ENCODE results near the gene MMP19.
"Not testable (repeated sequence)": the region's sequence is repeated elsewhere in the genome, so short reads cannot be mapped to it uniquely, and the experiment has no call there.

The MMP19 gene

DNA sequence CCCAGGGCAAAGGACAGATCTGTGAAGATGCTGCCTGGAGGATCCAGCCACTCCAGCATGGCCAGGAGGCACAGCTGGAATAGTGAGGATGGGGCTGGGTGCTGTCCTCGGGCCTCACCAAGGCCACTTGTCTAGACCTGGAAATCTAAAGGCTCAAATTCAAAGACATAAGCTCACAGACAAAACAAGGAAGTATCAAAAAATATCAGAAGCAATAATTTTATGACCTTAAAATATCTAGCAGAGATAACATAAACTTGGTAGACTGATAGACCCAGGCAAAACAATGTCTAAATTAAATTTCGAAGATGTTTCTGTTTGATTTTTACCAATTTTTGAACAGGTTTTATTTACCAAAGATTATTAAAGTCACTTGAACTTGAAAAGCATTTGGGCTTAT, 22.6 kb upstream of the MMP19 start:
- no peak for TF ChIP-seq CTCF (IDR thresholded peaks at IDR 0.05; ENCODE audit: extremely low read depth, missing control alignments)
- DNase-seq (ENCODE audit: low spot score) = no peak

DNA sequence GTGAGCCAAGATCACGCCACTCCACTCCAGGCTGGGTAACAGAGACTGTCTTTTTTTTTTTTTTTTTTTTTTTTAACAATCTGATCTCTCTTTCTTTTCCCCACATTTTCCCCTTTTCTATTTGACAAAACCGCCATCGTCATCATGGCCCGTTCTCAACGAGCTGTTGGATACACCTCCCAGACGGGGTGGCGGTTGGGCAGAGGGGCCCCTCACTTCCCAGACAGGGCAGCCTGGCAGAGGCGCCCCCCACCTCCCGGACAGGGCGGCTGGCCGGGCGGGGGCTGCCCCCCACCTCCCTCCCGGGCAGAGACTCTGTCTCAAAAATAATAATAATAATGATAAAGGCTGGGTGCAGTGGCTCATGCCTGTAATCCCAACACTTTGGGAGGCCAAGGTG, 20.2 kb upstream of the MMP19 start:
- not testable (repeated sequence) for DNase-seq (ENCODE audit: low spot score)

DNA sequence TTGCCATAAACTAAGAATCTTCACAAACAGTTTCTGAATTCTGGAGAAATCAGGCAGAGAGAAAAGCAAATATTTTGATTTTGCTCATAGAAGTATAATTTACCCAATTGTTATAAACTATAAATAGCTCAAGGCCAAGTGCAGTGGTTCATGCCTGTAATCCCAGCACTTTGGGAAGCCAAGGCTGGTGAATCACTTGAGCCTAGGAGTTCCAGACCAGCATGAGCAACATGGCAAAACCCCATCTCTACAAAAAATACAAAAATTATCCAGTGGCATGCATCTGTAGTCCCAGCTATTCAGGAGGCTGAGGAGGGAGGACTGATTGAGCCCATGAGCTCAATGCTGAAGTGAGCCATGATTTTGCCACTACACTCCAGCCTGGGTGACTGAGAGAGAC, 19.6 kb upstream of the MMP19 start:
- no peak for TF ChIP-seq CTCF (IDR thresholded peaks at IDR 0.05; ENCODE audit: extremely low read depth, missing control alignments)
- no peak for DNase-seq (ENCODE audit: low spot score)

DNA sequence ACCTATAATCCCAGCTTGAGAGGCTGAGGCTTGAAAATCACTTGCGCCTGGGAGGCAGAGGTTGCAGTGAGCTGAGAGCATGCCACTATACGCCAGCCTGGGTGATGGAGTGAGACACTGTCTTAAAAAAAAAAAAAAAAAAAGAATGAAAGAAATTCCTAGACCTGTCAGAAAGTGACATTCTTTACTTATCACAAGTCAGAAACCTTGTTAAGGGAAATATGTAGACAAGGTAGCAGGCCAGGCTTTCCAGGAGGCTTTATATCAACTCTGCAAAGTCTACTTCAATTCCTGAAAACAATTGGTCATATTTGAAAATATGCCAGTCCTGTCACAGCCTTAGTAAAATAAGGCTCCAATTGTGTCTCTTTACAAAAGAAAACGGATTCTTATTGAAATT, 19.1 kb upstream of the MMP19 start:
- no peak for DNase-seq (ENCODE audit: low spot score)
- TF ChIP-seq CTCF (IDR thresholded peaks at IDR 0.05; ENCODE audit: extremely low read depth, missing control alignments) = no peak

DNA sequence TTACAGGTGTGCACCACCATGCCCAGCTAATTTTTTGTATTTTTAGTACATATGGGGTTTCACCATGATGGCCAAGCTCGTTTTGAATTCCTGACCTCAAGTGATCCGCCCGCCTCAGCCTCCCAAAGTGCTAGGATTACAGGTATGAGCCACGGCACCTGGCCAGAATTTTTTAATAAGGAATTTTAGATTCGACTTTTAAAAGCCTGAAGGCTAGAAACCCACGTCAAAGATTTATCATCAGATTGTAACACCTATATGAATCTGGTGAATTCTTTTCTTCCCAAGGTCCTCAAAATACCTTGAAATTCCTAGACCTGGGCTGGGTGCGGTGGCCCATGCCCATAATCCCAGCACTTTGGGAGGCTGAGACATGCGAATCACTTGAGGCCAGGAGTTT, 18.7 kb upstream of the MMP19 start:
- no peak for TF ChIP-seq CTCF (IDR thresholded peaks at IDR 0.05; ENCODE audit: extremely low read depth, missing control alignments)
- no peak for DNase-seq (ENCODE audit: low spot score)

DNA sequence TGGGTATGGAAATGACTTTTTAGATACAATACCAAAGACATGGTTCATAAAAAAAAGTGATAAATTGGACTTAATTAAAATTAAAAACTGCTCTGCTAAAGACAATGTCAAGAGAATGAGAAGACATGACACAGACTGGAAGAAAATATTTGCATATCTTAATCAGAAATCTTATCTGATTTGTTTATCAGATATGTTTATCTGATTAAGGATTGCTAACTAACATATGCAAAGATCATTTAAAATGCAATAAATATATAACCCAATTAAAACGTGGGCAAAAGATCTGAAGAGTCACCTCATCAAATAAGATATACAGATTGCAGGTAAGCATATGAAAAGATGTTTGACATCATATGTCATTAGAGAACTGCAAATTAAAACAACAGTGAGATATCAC, 10.0 kb upstream of the MMP19 start:
- no peak for DNase-seq (ENCODE audit: low spot score)
- no peak for TF ChIP-seq CTCF (IDR thresholded peaks at IDR 0.05; ENCODE audit: extremely low read depth, missing control alignments)

- no peak for TF ChIP-seq CTCF (IDR thresholded peaks at IDR 0.05; ENCODE audit: extremely low read depth, missing control alignments)
- DNase-seq (ENCODE audit: low spot score) = no peak
Observed at GRCh38 chr12:55850893-55851292, 8.2 kb upstream of the MMP19 start.

GRCh38 chr12:55850401-55850800, 7.7 kb upstream of the MMP19 start:
- TF ChIP-seq CTCF (IDR thresholded peaks at IDR 0.05; ENCODE audit: extremely low read depth, missing control alignments) = no peak
- no peak for DNase-seq (ENCODE audit: low spot score)
